Measurements from ENCODE around the gene GPC6. TPM values are rescaled to one million over a fixed set of nuclear protein-coding genes. Genes with fewer than 3 reads are reported as not detected.

Gene GPC6
- total and polyA plus RNA-seq, 9 of the 15 experiments (the other 6 are each of a cell fraction or from before 2014, with no cell fraction given), result under 0.01 to 0.20 (median 0.01) TPM; not detected in 4

GRCh38 chr13:93550236-93550635 lies 323.6 kb downstream of the GPC6 start:
- ChIA-PET POLR2A (no interaction called here), CTCF (ENCODE audit: low intra/inter-chr PET ratio) (no interaction called here)
- Histone ChIP-seq H2AFZ (ENCODE audit: low read depth, low read length) (no peak overlapping the region), H3K4me1 (replicated peaks in 1 of 2; ENCODE audit: control insufficient read depth in 2 of 2, insufficient read depth in 2 of 2, low read length in 2 of 2) (no peaks in the 10 kb centered on the region), H3K27me3 (ENCODE audit: control insufficient read depth in 2 of 2, insufficient read depth in 2 of 2, low read length in 2 of 2) (no peaks in the 10 kb centered on the region), H3K27ac (ENCODE audit: extremely low read depth, low read depth, low read length) (no peak overlapping the region), H4K20me1 (replicated peaks; ENCODE audit: control insufficient read depth, insufficient read depth, low read length) (no peaks in the 10 kb centered on the region), H3K9me3 (replicated peaks; ENCODE audit: control insufficient read depth, insufficient read depth, low read depth, low read length) (no peaks in the 10 kb centered on the region), H3K4me2 (ENCODE audit: insufficient read depth, low read length) (no peak overlapping the region), H3K79me2 (ENCODE audit: control insufficient read depth, insufficient read depth, low read length) (no peaks in the 10 kb centered on the region), H3K4me3 (no peak overlapping the region), H3K9me1 (ENCODE audit: control insufficient read depth, insufficient read depth, low read length) (no peaks in the 10 kb centered on the region), H3K36me3 (ENCODE audit: control insufficient read depth, insufficient read depth, low read length) (no peaks in the 10 kb centered on the region), H3K9ac (ENCODE audit: insufficient read depth in 1 of 2, low read depth in 2 of 2, low read length in 2 of 2) (no peak overlapping the region)
- BruUV-seq (replicated peaks), result no TSS peak
- no peak for FAIRE-seq
- intact Hi-C loops (cut with micrococcal nuclease), result no loop called here
- in situ Hi-C loops (cut with MboI), result no loop called here
- no peak for DNase-seq (ENCODE audit: extremely low read depth in 1 of 4, low spot score in 3 of 4)
- no peak for ATAC-seq
- TF ChIP-seq ZNF518B (CRISPR knock-in tag; IDR thresholded peaks at IDR 0.05) (no peak), ZNF324 (CRISPR knock-in tag; IDR thresholded peaks at IDR 0.05) (no peak), TCFL5 (CRISPR knock-in tag; conservative IDR thresholded peaks at IDR 0.05) (no peak), PATZ1 (CRISPR knock-in tag; IDR thresholded peaks at IDR 0.05; ENCODE audit: borderline replicate concordance) (no peak), GMEB1 (CRISPR knock-in tag; IDR thresholded peaks at IDR 0.05) (no peak), GTF2B (IDR thresholded peaks at IDR 0.05; ENCODE audit: extremely low read depth, insufficient read length) (no peak), POLR2A (conservative IDR thresholded peaks at IDR 0.05) (no peak), ZNF57 (CRISPR knock-in tag; IDR thresholded peaks at IDR 0.05) (no peak), HNRNPL (IDR thresholded peaks at IDR 0.05; ENCODE audit: low read depth, low read length) (no peak), GATAD2B (IDR thresholded peaks at IDR 0.05; ENCODE audit: borderline replicate concordance) (no peak), NCOR1 (IDR thresholded peaks at IDR 0.05) (no peak), TFAM (CRISPR knock-in tag; conservative IDR thresholded peaks at IDR 0.05) (no peak), TSC22D4 (tag; IDR thresholded peaks at IDR 0.05) (no peak), NFE2 (IDR thresholded peaks at IDR 0.05; ENCODE audit: low read depth) (no peak), PHTF2 (CRISPR knock-in tag; IDR thresholded peaks at IDR 0.05) (no peak), ZNF76 (CRISPR knock-in tag; IDR thresholded peaks at IDR 0.05; ENCODE audit: borderline replicate concordance) (no peak), NR2F6 (CRISPR knock-in tag; IDR thresholded peaks at IDR 0.05) (no peak), SMAD4 (CRISPR knock-in tag; conservative IDR thresholded peaks at IDR 0.05) (no peak)
